ENCODE results near the gene TMEM62. TPM values are rescaled to one million over a fixed set of nuclear protein-coding genes. Genes with fewer than 3 reads are reported as not detected.

TMEM62 gene
- polyA plus RNA-seq, 2 of the 4 experiments (the other 2 are of a cell fraction) = 6.9 to 7.8 TPM

GRCh38 chr15:43132830-43133429 lies 456 bp upstream of the TMEM62 start:
- TF ChIP-seq, protein P1, sequence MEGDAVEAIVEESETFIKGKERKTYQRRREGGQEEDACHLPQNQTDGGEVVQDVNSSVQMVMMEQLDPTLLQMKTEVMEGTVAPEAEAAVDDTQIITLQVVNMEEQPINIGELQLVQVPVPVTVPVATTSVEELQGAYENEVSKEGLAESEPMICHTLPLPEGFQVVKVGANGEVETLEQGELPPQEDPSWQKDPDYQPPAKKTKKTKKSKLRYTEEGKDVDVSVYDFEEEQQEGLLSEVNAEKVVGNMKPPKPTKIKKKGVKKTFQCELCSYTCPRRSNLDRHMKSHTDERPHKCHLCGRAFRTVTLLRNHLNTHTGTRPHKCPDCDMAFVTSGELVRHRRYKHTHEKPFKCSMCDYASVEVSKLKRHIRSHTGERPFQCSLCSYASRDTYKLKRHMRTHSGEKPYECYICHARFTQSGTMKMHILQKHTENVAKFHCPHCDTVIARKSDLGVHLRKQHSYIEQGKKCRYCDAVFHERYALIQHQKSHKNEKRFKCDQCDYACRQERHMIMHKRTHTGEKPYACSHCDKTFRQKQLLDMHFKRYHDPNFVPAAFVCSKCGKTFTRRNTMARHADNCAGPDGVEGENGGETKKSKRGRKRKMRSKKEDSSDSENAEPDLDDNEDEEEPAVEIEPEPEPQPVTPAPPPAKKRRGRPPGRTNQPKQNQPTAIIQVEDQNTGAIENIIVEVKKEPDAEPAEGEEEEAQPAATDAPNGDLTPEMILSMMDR (IDR thresholded peaks at IDR 0.05) = no peak
- TF ChIP-seq NFE2L2 (conservative IDR thresholded peaks at IDR 0.05; ENCODE audit: low read length) (no peak), TP53 (CRISPR knock-in tag; IDR thresholded peaks at IDR 0.05) (no peak), RARB (CRISPR knock-in tag; IDR thresholded peaks at IDR 0.05) (no peak), ZC3H11A (IDR thresholded peaks at IDR 0.05) (no peak), HEYL (CRISPR knock-in tag; IDR thresholded peaks at IDR 0.05) (no peak), EHF (CRISPR knock-in tag; IDR thresholded peaks at IDR 0.05) (no peak), HOXB5 (CRISPR knock-in tag; IDR thresholded peaks at IDR 0.05) (no peak), CEBPB (IDR thresholded peaks at IDR 0.05) (no peak), RNF2 (IDR thresholded peaks at IDR 0.05; ENCODE audit: borderline replicate concordance, low read depth) (no peak), CHD2 (IDR thresholded peaks at IDR 0.05; ENCODE audit: low read length, partially characterized antibody) (no peak), SREBF2 (IDR thresholded peaks at IDR 0.05) (no peak), ZFP36 (IDR thresholded peaks at IDR 0.05; ENCODE audit: borderline replicate concordance, partially characterized antibody) (no peak), NPAS2 (CRISPR knock-in tag; IDR thresholded peaks at IDR 0.05; ENCODE audit: borderline replicate concordance) (no peak), CBX8 (IDR thresholded peaks at IDR 0.05) (no peak), SMC3 (IDR thresholded peaks at IDR 0.05) (no peak), ZSCAN20 (CRISPR knock-in tag; IDR thresholded peaks at IDR 0.05) (no peak)
- TF ChIP-seq, protein P2, sequence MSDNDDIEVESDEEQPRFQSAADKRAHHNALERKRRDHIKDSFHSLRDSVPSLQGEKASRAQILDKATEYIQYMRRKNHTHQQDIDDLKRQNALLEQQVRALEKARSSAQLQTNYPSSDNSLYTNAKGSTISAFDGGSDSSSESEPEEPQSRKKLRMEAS (IDR thresholded peaks at IDR 0.05) = no peak
- TF ChIP-seq, protein P3, sequence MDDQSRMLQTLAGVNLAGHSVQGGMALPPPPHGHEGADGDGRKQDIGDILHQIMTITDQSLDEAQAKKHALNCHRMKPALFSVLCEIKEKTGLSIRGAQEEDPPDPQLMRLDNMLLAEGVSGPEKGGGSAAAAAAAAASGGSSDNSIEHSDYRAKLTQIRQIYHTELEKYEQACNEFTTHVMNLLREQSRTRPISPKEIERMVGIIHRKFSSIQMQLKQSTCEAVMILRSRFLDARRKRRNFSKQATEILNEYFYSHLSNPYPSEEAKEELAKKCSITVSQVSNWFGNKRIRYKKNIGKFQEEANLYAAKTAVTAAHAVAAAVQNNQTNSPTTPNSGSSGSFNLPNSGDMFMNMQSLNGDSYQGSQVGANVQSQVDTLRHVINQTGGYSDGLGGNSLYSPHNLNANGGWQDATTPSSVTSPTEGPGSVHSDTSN (IDR thresholded peaks at IDR 0.05) = no peak
- TF ChIP-seq, protein P4, sequence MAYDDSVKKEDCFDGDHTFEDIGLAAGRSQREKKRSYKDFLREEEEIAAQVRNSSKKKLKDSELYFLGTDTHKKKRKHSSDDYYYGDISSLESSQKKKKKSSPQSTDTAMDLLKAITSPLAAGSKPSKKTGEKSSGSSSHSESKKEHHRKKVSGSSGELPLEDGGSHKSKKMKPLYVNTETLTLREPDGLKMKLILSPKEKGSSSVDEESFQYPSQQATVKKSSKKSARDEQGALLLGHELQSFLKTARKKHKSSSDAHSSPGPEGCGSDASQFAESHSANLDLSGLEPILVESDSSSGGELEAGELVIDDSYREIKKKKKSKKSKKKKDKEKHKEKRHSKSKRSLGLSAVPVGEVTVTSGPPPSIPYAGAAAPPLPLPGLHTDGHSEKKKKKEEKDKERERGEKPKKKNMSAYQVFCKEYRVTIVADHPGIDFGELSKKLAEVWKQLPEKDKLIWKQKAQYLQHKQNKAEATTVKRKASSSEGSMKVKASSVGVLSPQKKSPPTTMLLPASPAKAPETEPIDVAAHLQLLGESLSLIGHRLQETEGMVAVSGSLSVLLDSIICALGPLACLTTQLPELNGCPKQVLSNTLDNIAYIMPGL (CRISPR knock-in tag; IDR thresholded peaks at IDR 0.05; ENCODE audit: borderline replicate concordance) = no peak
- FAIRE-seq (no peak), ATAC-seq (peak; percentile 32 to 49; a peak in 4 of 6 replicates), DNase-seq (ENCODE audit: low read depth in 1 of 2, low spot score in 1 of 2) (no peak)
- WGBS (ENCODE audit: missing lambda C conversion rate) = 5% methylated on average over 20 of the region's 20 CpGs
- CTCF ChIA-PET = no interaction called here
- Histone ChIP-seq H3K4me3 (peak overlapping the region; percentile 95), H3K4me1 (peaks cover 17% of the 10 kb centered on the region; the same call in 2 of the 3 replicates), H3K4me2 (peak overlapping the region; percentile 96), H3K27ac (peak overlapping the region; percentile 88 to 98), H3K9me3 (no peaks in the 10 kb centered on the region)
- POLR2A ChIA-PET = no interaction called here

DNA sequence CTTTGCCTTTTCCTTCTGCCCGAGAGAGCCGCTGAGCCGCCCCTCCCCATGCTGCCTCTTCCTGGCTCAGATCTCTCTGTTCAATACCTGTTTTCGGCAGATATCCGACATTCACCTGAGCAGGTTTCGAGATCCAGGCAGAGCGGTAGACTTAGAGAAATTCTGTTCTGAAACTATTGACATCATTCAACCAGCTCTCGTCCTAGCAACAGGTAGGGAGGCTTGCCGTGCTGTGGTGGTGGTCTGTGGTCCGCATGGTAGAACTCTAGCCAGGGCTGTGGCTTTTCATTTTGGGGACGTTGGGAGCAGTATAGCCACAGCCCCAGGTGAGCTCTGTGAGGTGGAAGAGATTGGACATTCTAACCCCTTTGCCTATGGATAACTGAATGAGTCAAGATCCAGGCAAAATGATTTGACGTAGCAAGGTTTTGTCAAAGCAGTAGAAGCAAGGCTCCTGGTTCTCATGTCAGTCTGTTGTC lies 810 bp downstream of the TMEM62 start:
- Histone ChIP-seq H3K4me2 (peak overlapping the region; percentile 96), H3K4me3 (peak overlapping the region; percentile 95), H3K27ac (peak overlapping the region; percentile 88 to 98), H3K4me1 (peaks cover 17% of the 10 kb centered on the region; the same call in 2 of the 3 replicates), H3K9me3 (no peaks in the 10 kb centered on the region)
- no peak for FAIRE-seq
- ChIA-PET CTCF (no interaction called here), POLR2A (interaction anchor here (1.5 kb wide), 1 partner anchor 28 kb away, joined by 3 read pairs; the partner anchor contains the start of gene UBR1)
- DNase-seq (ENCODE audit: low read depth in 1 of 2, low spot score in 1 of 2) = no peak
- TF ChIP-seq, protein P5, sequence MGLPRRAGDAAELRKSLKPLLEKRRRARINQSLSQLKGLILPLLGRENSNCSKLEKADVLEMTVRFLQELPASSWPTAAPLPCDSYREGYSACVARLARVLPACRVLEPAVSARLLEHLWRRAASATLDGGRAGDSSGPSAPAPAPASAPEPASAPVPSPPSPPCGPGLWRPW (IDR thresholded peaks at IDR 0.05) = no peak
- TF ChIP-seq RAD21 (conservative IDR thresholded peaks at IDR 0.05 in 1 of 2, IDR thresholded peaks at IDR 0.05 in 1 of 2) (no peak), CEBPB (IDR thresholded peaks at IDR 0.05) (no peak), NFE2L2 (conservative IDR thresholded peaks at IDR 0.05; ENCODE audit: low read length) (no peak), USF2 (IDR thresholded peaks at IDR 0.05) (no peak)
- 30% methylated on average over 12 of the region's 12 CpGs for WGBS (ENCODE audit: missing lambda C conversion rate)
- ATAC-seq = peak in 1 of 2 experiments; percentile 9; a peak in 2 of 6 replicates
